HepG2 (cell line): ENCODE data around the gene SPA17. TPM values are rescaled to one million over a fixed set of nuclear protein-coding genes. Genes with fewer than 3 reads are reported as not detected.
A peak's percentile ranks its signal among the peaks of the same experiment; 100 is the strongest.

Experiments used
- ATAC-seq: fragments of 200-7000 bp; cut with Tn5 transposase; 3 replicates; pipeline ENCODE4 v1.9.1; 2020; ENCODE audit warnings: mild to moderate bottlenecking, moderate library complexity
- BruUV-seq: library from RNA; stranded (reverse); fragments of 400-500 nt; replicated peaks from 2 replicates; lab custom pipeline; 2021; lab: Mats Ljungman, UMichigan
- CTCF ChIA-PET: fragments of 300-600 bp; formaldehyde crosslinking; extraction: SDS; loops from one replicate; lab custom pipeline; 2021; ENCODE audit warnings: low total read pairs, inconsistent platforms, low intra/inter-chr PET ratio; lab: Yijun Ruan, JAX
- POLR2A ChIA-PET: fragments of 350-600 bp; sonication (Branson Sonifier 250); formaldehyde crosslinking; loops from one replicate; lab custom pipeline; 2020; ENCODE audit warnings: antibody characterized with exemption, inconsistent platforms; lab: Yijun Ruan, JAX
- DNase-seq: peaks from one replicate; pipeline ENCODE4 v3.0.0-alpha.2; 2015; ENCODE audit warnings: low spot score
- FAIRE-seq: peaks from 3 replicates; lab custom pipeline; 2011; peaks lifted over from hg19 to GRCh38; lab: Jason Lieb, UNC
- H2AFZ ChIP-seq: one replicate; pipeline ENCODE4 v1.6.1; 2011; ENCODE audit warnings: low read length, inconsistent platforms
- H3K27ac ChIP-seq: fragments of 300-600 bp; 3 replicates; pipeline ENCODE4 v1.8.0; 2011; ENCODE audit warnings: mixed run types, mild to moderate bottlenecking, mixed read lengths, low read length, inconsistent platforms; ENCODE audit not compliant: insufficient read depth; ENCODE audit errors: extremely low read length
- H3K27me3 ChIP-seq, 2 experiments: fragments of 200-600 bp in 1 of 2; 2 replicates in 1 of 2; 3 replicates in 1 of 2; pipeline versions ENCODE4 v1.6.0 to v1.8.0; 2011; ENCODE audit warnings: low read length in 2 of 2, mild to moderate bottlenecking in 2 of 2, moderate library complexity in 2 of 2, inconsistent platforms in 1 of 2; ENCODE audit not compliant: insufficient read depth in 2 of 2, control insufficient read depth in 1 of 2
- H3K36me3 ChIP-seq, 2 experiments: fragments of 200-600 bp in 1 of 2; replicated peaks in 1 of 2; 2 replicates in 1 of 2; 3 replicates in 1 of 2; pipeline versions ENCODE4 v1.5.1 to v1.8.0; 2011; ENCODE audit warnings: low read length in 2 of 2, inconsistent platforms in 1 of 2; ENCODE audit not compliant: insufficient read depth in 2 of 2, control insufficient read depth in 1 of 2
- H3K4me1 ChIP-seq: 2 replicates; pipeline ENCODE4 v1.5.1; 2012; ENCODE audit warnings: low read length, inconsistent platforms; ENCODE audit not compliant: insufficient read depth
- H3K4me2 ChIP-seq: 2 replicates; pipeline ENCODE4 v1.6.0; 2011; ENCODE audit warnings: low read depth, low read length, inconsistent platforms
- H3K4me3 ChIP-seq, 3 experiments: fragments of 200-600 bp in 1 of 3; sonication (generic), shearing (Covaris generic) in 1 of 3; replicated peaks in 1 of 3; 2 replicates each; pipeline ENCODE4 v1.5.1; 2011 to 2016; ENCODE audit warnings: low read length in 3 of 3, inconsistent platforms in 2 of 3, low read depth in 2 of 3, mild to moderate bottlenecking in 2 of 3, control low read depth in 1 of 3, mixed read lengths in 1 of 3; ENCODE audit not compliant: insufficient read depth in 1 of 3
- H3K79me2 ChIP-seq: one replicate; pipeline ENCODE4 v1.6.1; 2011; ENCODE audit warnings: low read length, inconsistent platforms; ENCODE audit not compliant: insufficient read depth
- H3K9ac ChIP-seq: 2 replicates; pipeline ENCODE4 v1.6.0; 2011; ENCODE audit warnings: mild to moderate bottlenecking, low read depth, low read length, inconsistent platforms; ENCODE audit not compliant: insufficient read depth
- H3K9me3 ChIP-seq: 2 replicates; pipeline ENCODE4 v1.5.1; 2012; ENCODE audit warnings: mild to moderate bottlenecking, low read length
- H4K20me1 ChIP-seq: 2 replicates; pipeline ENCODE4 v1.6.0; 2011; ENCODE audit warnings: inconsistent platforms, mild to moderate bottlenecking, low read length, moderate library complexity; ENCODE audit not compliant: insufficient read depth
- ATF5 ChIP-seq: sonication (generic); formaldehyde crosslinking; IDR thresholded peaks from 2 replicates; pipeline ENCODE4 v1.4.0; 2020; ENCODE audit warnings: mild to moderate bottlenecking, low read depth, missing genetic modification reagents
- ATF7 ChIP-seq, 2 experiments: fragments of 450-650 bp in 1 of 2; sonication (generic) in 1 of 2; formaldehyde crosslinking in 1 of 2; IDR thresholded peaks; 2 replicates each; pipeline versions ENCODE4 v1.4.0 to v1.6.1; 2016 to 2020; ENCODE audit warnings: antibody characterized with exemption in 1 of 2, mild to moderate bottlenecking in 1 of 2, missing genetic modification reagents in 1 of 2
- MTA3 ChIP-seq: sonication (generic); formaldehyde crosslinking; IDR thresholded peaks from 2 replicates; pipeline ENCODE4 v1.4.0; 2020; ENCODE audit warnings: missing genetic modification reagents
- NFATC3 ChIP-seq: sonication (generic); formaldehyde crosslinking; IDR thresholded peaks from 2 replicates; pipeline ENCODE4 v1.5.1; 2020; ENCODE audit warnings: mild to moderate bottlenecking, missing genetic modification reagents
- REST ChIP-seq, 2 experiments: IDR thresholded peaks; 2 replicates each; pipeline ENCODE4 v1.6.1; 2011 to 2012; ENCODE audit warnings: low read length in 2 of 2, borderline replicate concordance in 1 of 2, low read depth in 1 of 2, mild to moderate bottlenecking in 1 of 2, moderate library complexity in 1 of 2
- TSC22D2 ChIP-seq: sonication (generic); formaldehyde crosslinking; IDR thresholded peaks from 2 replicates; pipeline ENCODE4 v1.5.1; 2020; ENCODE audit warnings: missing genetic modification reagents, mild to moderate bottlenecking, borderline replicate concordance
- ZMYM3 ChIP-seq: sonication (generic); formaldehyde crosslinking; IDR thresholded peaks from 2 replicates; pipeline ENCODE4 v1.5.1; 2020; ENCODE audit warnings: mild to moderate bottlenecking, missing genetic modification reagents
- ZNF260 ChIP-seq: sonication (generic); formaldehyde crosslinking; IDR thresholded peaks from 2 replicates; pipeline ENCODE4 v1.4.0; 2020; ENCODE audit warnings: missing genetic modification reagents, low read depth, mild to moderate bottlenecking, borderline replicate concordance
- ZNF616 ChIP-seq: sonication (generic); formaldehyde crosslinking; IDR thresholded peaks from 2 replicates; pipeline ENCODE4 v1.5.0; 2020; ENCODE audit warnings: low read depth, mild to moderate bottlenecking, missing genetic modification reagents
- WGBS: methylation state at CpG from one replicate; pipeline ENCODE4 v1.1.6; 2017; ENCODE audit warnings: low lambda C conversion rate; 5-methylcytosine and 5-hydroxymethylcytosine counted together
- in situ Hi-C: cut with HindIII; loops from 2 replicates; pipeline ENCODE4 v1.10.0; 2017; ENCODE audit warnings: low pct_unique_long_range_greater_than_20kb; ENCODE audit not compliant: extremely low pct_ligation_motif_present
- intact Hi-C: fragments of 100-400 bp; cut with micrococcal nuclease; formaldehyde crosslinking; loops from one replicate; pipeline ENCODE4 v1.10.0; 2022; ENCODE audit not compliant: unreplicated experiment
- polyA plus RNA-seq, 8 experiments: library from polyadenylated mRNA; depleted of rRNA in 3 of 8; stranded (reverse) in 7 of 8; unstranded in 1 of 8; fragments of >200 nt; fragmentation: Illumina TruSeq in 4 of 8; extraction: Trizol in 4 of 8; gene quantifications; 2 replicates each; pipeline versions ENCODE4 v1.2.1 to v1.2.3, GENCODE V29; 2011 to 2016; ENCODE audit warnings: low read depth in 4 of 8, missing spikeins in 1 of 8, mixed read lengths in 1 of 8; ENCODE audit not compliant: insufficient read depth in 1 of 8
- total RNA-seq, 5 experiments: library from RNA; depleted of rRNA; stranded (reverse); fragments of >200 nt; fragmentation: Illumina TruSeq; extraction: Trizol; gene quantifications; 2 replicates each; pipeline ENCODE4 v1.2.3, GENCODE V29; 2016; ENCODE audit warnings: low read depth in 1 of 5
- TF ChIP-seq, protein P1 (sequence below): sonication (generic); formaldehyde crosslinking; IDR thresholded peaks from 2 replicates; pipeline ENCODE4 v1.4.0; 2020; ENCODE audit warnings: mild to moderate bottlenecking, missing genetic modification reagents
- TF ChIP-seq, protein P2 (sequence below), 2 experiments: sonication (generic) in 1 of 2; formaldehyde crosslinking in 1 of 2; IDR thresholded peaks; 2 replicates each; pipeline versions ENCODE4 v1.4.0 to v1.6.1; 2018 to 2020; ENCODE audit warnings: missing genetic modification reagents in 2 of 2, borderline replicate concordance in 1 of 2, low read depth in 1 of 2, mild to moderate bottlenecking in 1 of 2, missing biosample characterization in 1 of 2

Gene SPA17
- total and polyA plus RNA-seq, 2 of the 13 experiments (the other 11 are each of a cell fraction or from before 2014, with no cell fraction given): 4.4 to 8.4 TPM

DNA sequence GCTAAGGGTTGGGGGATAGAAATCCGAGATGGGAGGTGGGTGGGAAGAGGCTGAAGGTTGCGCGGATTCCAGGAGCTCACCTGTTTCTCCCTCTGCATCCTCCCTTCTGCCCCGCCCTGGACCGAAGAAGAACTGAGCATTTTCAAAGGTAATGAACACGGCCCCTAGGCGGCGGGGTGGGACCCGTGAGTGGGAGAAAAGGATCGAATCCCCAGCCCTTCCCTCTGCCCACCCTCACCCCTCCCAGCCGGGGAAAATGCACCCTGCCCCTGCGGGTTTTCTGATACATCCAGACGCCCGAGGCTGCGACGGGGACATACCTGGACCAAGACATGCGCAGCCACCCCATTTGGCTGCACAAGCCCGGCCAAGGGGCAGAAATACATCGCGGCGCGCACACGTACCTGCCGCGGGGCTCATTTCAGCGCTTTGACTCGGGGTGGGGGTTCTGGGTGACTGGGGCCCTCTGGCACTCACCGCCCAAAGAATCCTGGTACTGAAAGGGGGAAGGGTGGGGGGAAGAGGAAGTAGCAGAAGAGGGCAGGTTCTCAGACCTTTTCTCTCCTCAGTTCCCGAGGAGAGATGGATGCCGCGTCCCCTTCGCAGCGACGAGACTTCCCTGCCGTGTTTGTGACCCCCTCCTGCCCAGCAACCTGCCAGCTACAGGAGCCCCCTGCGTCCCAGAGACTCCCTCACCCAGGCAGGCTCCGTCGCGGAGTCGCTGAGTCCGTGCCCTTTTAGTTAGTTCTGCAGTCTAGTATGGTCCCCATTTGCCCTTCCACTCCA is 72.3 kb downstream of the SPA17 start:
- Histone ChIP-seq H3K4me2 (peak overlapping the region; percentile 100), H3K4me3 (peak overlapping the region; percentile 70 to 86 (median 78)), H3K79me2 (no peaks in the 10 kb centered on the region), H2AFZ (peak overlapping the region; percentile 80), H3K4me1 (peaks cover 38% of the 10 kb centered on the region), H3K27ac (peak overlapping the region; percentile 51), H3K9ac (peak overlapping the region; percentile 59), H3K27me3 (peaks cover 0 to 71% of the 10 kb centered on the region in 2 experiments; a peak in 3 of 5 replicates), H3K9me3 (no peaks in the 10 kb centered on the region), H4K20me1 (no peaks in the 10 kb centered on the region), H3K36me3 (no peaks in the 10 kb centered on the region)
- CTCF ChIA-PET: interaction anchor here (0.7 to 2.3 kb wide), 4 partner anchors 17 to 91 kb away, joined by 3 to 8 read pairs (median 3); partner anchors contain the start of gene MSANTD2
- in situ Hi-C loops: no loop called here
- FAIRE-seq (no peak), DNase-seq (no peak), ATAC-seq (peak; percentile 34)
- intact Hi-C loops: loop anchor here (2.0 to 10.0 kb wide), 3 partner anchors 17 to 73 kb away; partner anchors contain the start of genes ESAM, SIAE and SPA17
- no TSS peak for BruUV-seq
- WGBS: 13% methylated on average over 31 of the region's 41 CpGs
- POLR2A ChIA-PET: interaction anchor here (0.6 to 4.7 kb wide), 17 partner anchors 8 to 1142 kb away, joined by 3 to 48 read pairs (median 5); partner anchors contain the start of genes ESAM, MSANTD2, SIAE and SPA17
- TF ChIP-seq REST (IDR thresholded peaks at IDR 0.05; ENCODE audit: borderline replicate concordance in 1 of 2, low read depth in 1 of 2, low read length in 2 of 2) (no peak), MTA3 (CRISPR knock-in tag) (no peak), ATF5 (CRISPR knock-in tag) (no peak), ATF7 (IDR thresholded peaks at IDR 0.05) (no peak), ATF7 (CRISPR knock-in tag; IDR thresholded peaks at IDR 0.05) (0 out of 2 replicates have a peak, but pooled peaks have one; percentile 10), TSC22D2 (no peak), NFATC3 (CRISPR knock-in tag) (no peak), ZNF616 (CRISPR knock-in tag) (no peak), ZNF260 (no peak), ZMYM3 (CRISPR knock-in tag) (no peak)
- TF ChIP-seq, protein P1, sequence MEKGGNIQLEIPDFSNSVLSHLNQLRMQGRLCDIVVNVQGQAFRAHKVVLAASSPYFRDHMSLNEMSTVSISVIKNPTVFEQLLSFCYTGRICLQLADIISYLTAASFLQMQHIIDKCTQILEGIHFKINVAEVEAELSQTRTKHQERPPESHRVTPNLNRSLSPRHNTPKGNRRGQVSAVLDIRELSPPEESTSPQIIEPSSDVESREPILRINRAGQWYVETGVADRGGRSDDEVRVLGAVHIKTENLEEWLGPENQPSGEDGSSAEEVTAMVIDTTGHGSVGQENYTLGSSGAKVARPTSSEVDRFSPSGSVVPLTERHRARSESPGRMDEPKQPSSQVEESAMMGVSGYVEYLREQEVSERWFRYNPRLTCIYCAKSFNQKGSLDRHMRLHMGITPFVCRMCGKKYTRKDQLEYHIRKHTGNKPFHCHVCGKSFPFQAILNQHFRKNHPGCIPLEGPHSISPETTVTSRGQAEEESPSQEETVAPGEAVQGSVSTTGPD (CRISPR knock-in tag): no peak
- TF ChIP-seq, protein P2, sequence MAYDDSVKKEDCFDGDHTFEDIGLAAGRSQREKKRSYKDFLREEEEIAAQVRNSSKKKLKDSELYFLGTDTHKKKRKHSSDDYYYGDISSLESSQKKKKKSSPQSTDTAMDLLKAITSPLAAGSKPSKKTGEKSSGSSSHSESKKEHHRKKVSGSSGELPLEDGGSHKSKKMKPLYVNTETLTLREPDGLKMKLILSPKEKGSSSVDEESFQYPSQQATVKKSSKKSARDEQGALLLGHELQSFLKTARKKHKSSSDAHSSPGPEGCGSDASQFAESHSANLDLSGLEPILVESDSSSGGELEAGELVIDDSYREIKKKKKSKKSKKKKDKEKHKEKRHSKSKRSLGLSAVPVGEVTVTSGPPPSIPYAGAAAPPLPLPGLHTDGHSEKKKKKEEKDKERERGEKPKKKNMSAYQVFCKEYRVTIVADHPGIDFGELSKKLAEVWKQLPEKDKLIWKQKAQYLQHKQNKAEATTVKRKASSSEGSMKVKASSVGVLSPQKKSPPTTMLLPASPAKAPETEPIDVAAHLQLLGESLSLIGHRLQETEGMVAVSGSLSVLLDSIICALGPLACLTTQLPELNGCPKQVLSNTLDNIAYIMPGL (CRISPR knock-in tag; IDR thresholded peaks at IDR 0.05; ENCODE audit: borderline replicate concordance in 1 of 2, low read depth in 1 of 2): no peak; a peak in 1 of 4 replicates
